Endodermal cell (in vitro differentiated cells): ENCODE measurements around the gene MALT1. TPM values are rescaled to one million over a fixed set of nuclear protein-coding genes. Genes with fewer than 3 reads are reported as not detected.

ENCODE experiments used
- DNase-seq: peaks from one replicate; pipeline ENCODE4 v3.0.0-alpha.2; 2017
- H3K27ac ChIP-seq: 2 replicates; pipeline ENCODE4 v1.5.1; 2013; ENCODE audit warnings: mild to moderate bottlenecking, low read depth, low read length, moderate library complexity
- H3K27me3 ChIP-seq: 2 replicates; pipeline ENCODE4 v1.6.1; 2013; ENCODE audit warnings: mild to moderate bottlenecking, low read length, moderate library complexity; ENCODE audit not compliant: insufficient read depth, control insufficient read depth, poor library complexity, severe bottlenecking
- H3K36me3 ChIP-seq: 2 replicates; pipeline ENCODE4 v1.7.0; 2013; ENCODE audit warnings: mild to moderate bottlenecking, low read length, moderate library complexity; ENCODE audit not compliant: control insufficient read depth, insufficient read depth
- H3K4me1 ChIP-seq: one replicate; pipeline ENCODE4 v1.7.0; 2013; ENCODE audit warnings: low read length; ENCODE audit not compliant: control insufficient read depth, insufficient read depth
- H3K4me3 ChIP-seq: 2 replicates; pipeline ENCODE4 v1.5.1; 2013; ENCODE audit warnings: mild to moderate bottlenecking, low read length, moderate library complexity
- H3K9ac ChIP-seq: 2 replicates; pipeline ENCODE4 v1.6.1; 2013; ENCODE audit warnings: mild to moderate bottlenecking, low read length, moderate library complexity; ENCODE audit not compliant: poor library complexity, severe bottlenecking; ENCODE audit errors: extremely low read depth
- H3K9me3 ChIP-seq: 2 replicates; pipeline ENCODE4 v1.6.1; 2013; ENCODE audit warnings: mild to moderate bottlenecking, low read length, moderate library complexity; ENCODE audit not compliant: control insufficient read depth
- H3K27ac Mint-ChIP-seq: 2 replicates; pipeline ENCODE4 v1.8.0; 2020; ENCODE audit warnings: mixed read lengths
- H3K27me3 Mint-ChIP-seq: 2 replicates; pipeline ENCODE4 v1.8.0; 2021; ENCODE audit warnings: mild to moderate bottlenecking, mixed read lengths; ENCODE audit not compliant: insufficient read depth
- H3K36me3 Mint-ChIP-seq: 2 replicates; pipeline ENCODE4 v1.8.0; 2020; ENCODE audit warnings: low read depth, mixed read lengths
- H3K4me1 Mint-ChIP-seq: 2 replicates; pipeline ENCODE4 v1.8.0; 2020; ENCODE audit warnings: mixed read lengths
- H3K4me3 Mint-ChIP-seq: 2 replicates; pipeline ENCODE4 v1.8.0; 2020; ENCODE audit warnings: mild to moderate bottlenecking, moderate library complexity, mixed read lengths
- H3K9me3 Mint-ChIP-seq: 2 replicates; pipeline ENCODE4 v1.8.0; 2020; ENCODE audit warnings: mild to moderate bottlenecking, mixed read lengths
- WGBS, 2 experiments: methylation state at CpG; one replicate each; pipeline versions ENCODE4 v1.1.5 to v1.1.7; 2013; ENCODE audit warnings: missing lambda C conversion rate in 2 of 2, mixed read lengths in 1 of 2; ENCODE audit not compliant: insufficient coverage in 1 of 2, insufficient read length in 1 of 2; 5-methylcytosine and 5-hydroxymethylcytosine counted together
- total RNA-seq, 2 donors: library from RNA; stranded (reverse); fragmentation: NEBNext Ultra II Directional in 1 of 2; extraction: Animal tissue kit (Norgen Biotek cat#: 25700) in 1 of 2; gene quantifications; 2 replicates in 1 of 2; 3 replicates in 1 of 2; pipeline ENCODE4 v1.2.1, GENCODE V29; 2021
- TF ChIP-seq, protein P1 (sequence below): fragments of 200-600 bp; sonication (generic); conservative IDR thresholded peaks from 2 replicates; pipeline ENCODE4 v1.5.0; 2021; ENCODE audit warnings: antibody characterized with exemption, mild to moderate bottlenecking

MALT1 gene
- total RNA-seq, 2 donors from 2014 or later, result 14.0 to 22.1 TPM

GRCh38 chr18:58657494-58657893 lies 13.8 kb upstream of the MALT1 start:
- no peaks in the 10 kb centered on the region for H3K4me1 Mint-ChIP-seq
- H3K4me1 ChIP-seq, result no peaks in the 10 kb centered on the region
- no peak for DNase-seq
- no peak overlapping the region for H3K9ac ChIP-seq
- H3K27ac ChIP-seq, result no peak overlapping the region
- no peaks in the 10 kb centered on the region for H3K27me3 Mint-ChIP-seq
- peaks cover 2% of the 10 kb centered on the region for H3K9me3 Mint-ChIP-seq
- no peak overlapping the region for H3K4me3 Mint-ChIP-seq
- H3K27me3 ChIP-seq, result no peaks in the 10 kb centered on the region
- H3K9me3 ChIP-seq, result peaks cover 13% of the 10 kb centered on the region
- TF ChIP-seq, protein P1, sequence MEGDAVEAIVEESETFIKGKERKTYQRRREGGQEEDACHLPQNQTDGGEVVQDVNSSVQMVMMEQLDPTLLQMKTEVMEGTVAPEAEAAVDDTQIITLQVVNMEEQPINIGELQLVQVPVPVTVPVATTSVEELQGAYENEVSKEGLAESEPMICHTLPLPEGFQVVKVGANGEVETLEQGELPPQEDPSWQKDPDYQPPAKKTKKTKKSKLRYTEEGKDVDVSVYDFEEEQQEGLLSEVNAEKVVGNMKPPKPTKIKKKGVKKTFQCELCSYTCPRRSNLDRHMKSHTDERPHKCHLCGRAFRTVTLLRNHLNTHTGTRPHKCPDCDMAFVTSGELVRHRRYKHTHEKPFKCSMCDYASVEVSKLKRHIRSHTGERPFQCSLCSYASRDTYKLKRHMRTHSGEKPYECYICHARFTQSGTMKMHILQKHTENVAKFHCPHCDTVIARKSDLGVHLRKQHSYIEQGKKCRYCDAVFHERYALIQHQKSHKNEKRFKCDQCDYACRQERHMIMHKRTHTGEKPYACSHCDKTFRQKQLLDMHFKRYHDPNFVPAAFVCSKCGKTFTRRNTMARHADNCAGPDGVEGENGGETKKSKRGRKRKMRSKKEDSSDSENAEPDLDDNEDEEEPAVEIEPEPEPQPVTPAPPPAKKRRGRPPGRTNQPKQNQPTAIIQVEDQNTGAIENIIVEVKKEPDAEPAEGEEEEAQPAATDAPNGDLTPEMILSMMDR, result no peak
- no peaks in the 10 kb centered on the region for H3K36me3 Mint-ChIP-seq
- no peak overlapping the region for H3K27ac Mint-ChIP-seq
- H3K4me3 ChIP-seq, result no peak overlapping the region
- H3K36me3 ChIP-seq, result no peaks in the 10 kb centered on the region
- WGBS, 2 experiments, result 90 to 100% methylated on average over 1 of the region's 1 CpG

DNA sequence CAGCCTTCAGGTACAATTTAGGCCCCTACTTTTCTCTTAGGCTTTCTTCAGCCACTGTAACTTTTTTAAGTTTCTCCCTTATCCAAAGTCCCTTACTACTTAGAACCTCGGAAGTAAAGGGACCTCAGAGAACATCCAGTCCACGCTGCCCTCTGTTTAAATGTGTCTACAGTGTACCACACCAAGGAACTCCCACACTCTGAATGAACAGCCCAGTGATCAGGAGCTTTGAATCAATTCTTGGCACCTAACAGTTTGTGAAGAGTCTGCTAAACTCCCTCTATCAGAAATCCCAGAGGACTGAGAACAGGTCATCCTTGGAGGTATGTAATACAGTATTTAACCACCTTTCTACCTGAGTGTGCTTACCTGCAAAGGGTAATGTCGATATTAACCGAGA lies 11.6 kb upstream of the MALT1 start:
- TF ChIP-seq, protein P1, result no peak
- WGBS, 2 experiments, result 91% methylated on average over 3 of the region's 4 CpGs; no CpG with 5 or more reads in 1 of the 2 experiments
- H3K9me3 Mint-ChIP-seq, result no peaks in the 10 kb centered on the region
- H3K4me1 Mint-ChIP-seq, result no peaks in the 10 kb centered on the region
- Histone ChIP-seq H3K4me1 (no peaks in the 10 kb centered on the region), H3K9me3 (peaks cover 11% of the 10 kb centered on the region), H3K36me3 (no peaks in the 10 kb centered on the region), H3K9ac (no peak overlapping the region), H3K4me3 (no peak overlapping the region), H3K27me3 (no peaks in the 10 kb centered on the region), H3K27ac (no peak overlapping the region)
- no peaks in the 10 kb centered on the region for H3K27me3 Mint-ChIP-seq
- no peak overlapping the region for H3K27ac Mint-ChIP-seq
- no peaks in the 10 kb centered on the region for H3K36me3 Mint-ChIP-seq
- DNase-seq, result no peak
- no peak overlapping the region for H3K4me3 Mint-ChIP-seq

GRCh38 chr18:58660915-58661314 lies 10.3 kb upstream of the MALT1 start:
- Histone ChIP-seq H3K9me3 (no peaks in the 10 kb centered on the region), H3K27me3 (no peaks in the 10 kb centered on the region), H3K36me3 (no peaks in the 10 kb centered on the region), H3K4me1 (no peaks in the 10 kb centered on the region), H3K4me3 (no peak overlapping the region), H3K27ac (no peak overlapping the region), H3K9ac (no peak overlapping the region)
- no peak overlapping the region for H3K4me3 Mint-ChIP-seq
- H3K9me3 Mint-ChIP-seq, result no peaks in the 10 kb centered on the region
- DNase-seq, result no peak
- TF ChIP-seq, protein P1, result no peak
- 93 to 98% methylated on average over 7 to 9 of the region's 9 CpGs for WGBS, 2 experiments
- no peak overlapping the region for H3K27ac Mint-ChIP-seq
- H3K36me3 Mint-ChIP-seq, result no peaks in the 10 kb centered on the region
- H3K4me1 Mint-ChIP-seq, result no peaks in the 10 kb centered on the region
- no peaks in the 10 kb centered on the region for H3K27me3 Mint-ChIP-seq
